SIG-M5 (cell line): ENCODE results near the gene NADSYN1.
"Not testable (repeated sequence)": the region's sequence is repeated elsewhere in the genome, so short reads cannot be mapped to it uniquely, and the experiment has no call there.

Experiments used
- DNase-seq: peaks from one replicate; lab custom pipeline; 2025; lab: John Stamatoyannopoulos, UW

NADSYN1 gene

DNA sequence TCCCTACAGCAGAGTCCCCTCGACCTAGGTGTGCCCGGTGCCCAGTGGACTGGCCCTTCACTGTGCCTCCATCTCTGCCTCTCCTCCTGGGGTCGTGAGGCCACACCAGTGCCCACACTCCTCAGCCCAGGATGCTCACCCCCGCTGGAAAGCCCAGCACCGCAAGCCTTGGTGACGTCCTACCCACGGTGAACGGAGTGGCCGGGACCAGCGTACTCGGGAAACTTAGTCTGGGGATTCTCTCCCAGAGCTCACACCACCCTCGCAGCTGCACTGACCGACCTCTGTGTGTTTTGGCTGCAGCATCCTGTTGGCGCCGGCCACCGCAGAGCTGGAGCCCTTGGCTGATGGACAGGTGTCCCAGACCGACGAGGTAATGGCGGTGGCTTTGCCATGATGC is 38.5 kb downstream of the NADSYN1 start:
- no peak for DNase-seq

DNA sequence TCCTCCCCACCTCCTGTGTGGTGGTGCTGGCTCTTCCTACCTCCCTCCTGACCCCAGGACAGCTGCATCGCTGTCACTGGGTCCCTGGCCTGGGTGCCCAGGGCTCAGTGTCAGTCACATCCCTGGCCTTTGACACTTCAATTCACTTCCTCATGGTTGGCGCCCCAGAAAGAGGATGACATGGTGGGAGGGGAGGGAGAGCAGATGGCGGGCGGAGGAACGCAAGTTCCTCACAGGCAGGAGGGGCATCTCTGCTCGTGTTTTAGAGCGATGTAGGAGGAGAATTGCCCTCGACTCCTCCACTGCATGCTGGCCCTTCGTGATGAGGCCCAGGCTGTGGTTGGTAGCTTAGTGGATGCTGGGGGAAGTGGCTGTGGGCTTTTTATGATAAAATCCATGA is 38.9 kb downstream of the NADSYN1 start:
- DNase-seq, result no peak

DNA sequence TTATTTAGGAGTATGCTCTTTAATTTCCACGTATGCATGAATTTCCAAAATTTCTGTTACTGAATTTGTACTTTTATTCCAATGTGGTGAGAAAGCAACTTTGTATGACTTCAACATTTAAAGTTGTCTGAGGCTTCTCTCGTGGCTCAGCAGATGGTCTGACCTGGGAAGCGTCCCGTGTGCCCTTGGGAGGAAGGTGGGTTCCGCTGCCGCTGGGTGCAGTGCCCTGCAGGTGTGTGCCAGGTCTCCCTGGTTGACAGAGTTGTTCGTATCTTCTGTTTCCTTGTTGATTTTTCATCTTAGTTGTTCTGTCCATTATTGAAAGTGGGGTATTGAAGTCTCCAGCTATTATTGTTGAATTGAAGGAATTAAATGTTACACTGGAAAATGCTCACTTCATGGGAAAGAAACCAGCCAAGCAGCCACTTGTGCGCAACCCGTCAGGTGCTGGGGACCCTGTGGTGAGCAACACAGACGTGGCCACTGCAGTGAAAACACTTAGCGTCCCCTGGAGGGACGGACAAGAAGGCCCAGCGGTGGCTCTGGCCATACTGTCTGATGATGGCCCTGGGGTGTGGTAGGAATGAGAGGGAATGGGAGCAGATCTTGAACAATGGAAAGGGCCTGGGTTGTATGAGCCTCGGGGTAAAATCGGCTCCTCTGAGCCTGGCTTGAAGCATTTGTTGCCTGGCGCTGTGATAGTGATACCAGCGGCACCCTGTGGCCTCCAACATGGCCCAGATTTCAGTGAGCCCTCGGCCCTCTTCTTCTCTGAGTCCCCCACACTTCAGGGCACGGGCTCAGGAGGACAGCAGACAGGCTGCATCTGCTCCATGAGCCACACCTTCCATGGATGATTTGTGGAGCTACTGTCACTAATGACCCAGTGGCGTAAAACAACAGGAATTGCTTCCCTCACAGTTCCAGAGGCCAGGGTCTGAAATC is 42.6 kb downstream of the NADSYN1 start:
- no peak for DNase-seq

DNA sequence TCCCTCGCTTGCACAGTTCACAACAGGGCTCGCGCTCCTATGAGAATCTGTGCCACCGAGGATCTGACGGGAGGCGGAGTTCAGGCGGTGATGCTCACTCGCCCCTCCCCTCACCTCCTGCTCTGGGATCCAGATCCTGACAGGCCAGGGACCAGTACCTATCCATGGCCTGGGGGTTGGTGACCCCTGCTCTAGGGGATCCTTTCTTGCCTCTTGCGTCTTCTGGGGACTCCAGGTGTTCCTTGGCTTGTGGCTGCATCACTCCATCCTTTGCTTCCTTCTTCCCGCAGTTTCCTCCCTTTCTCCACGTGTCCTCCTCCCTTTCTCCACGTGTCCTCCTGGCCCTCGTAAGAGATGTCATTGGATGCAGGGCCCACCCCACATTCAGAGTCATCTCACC is 43.4 kb downstream of the NADSYN1 start:
- no peak for DNase-seq

DNA sequence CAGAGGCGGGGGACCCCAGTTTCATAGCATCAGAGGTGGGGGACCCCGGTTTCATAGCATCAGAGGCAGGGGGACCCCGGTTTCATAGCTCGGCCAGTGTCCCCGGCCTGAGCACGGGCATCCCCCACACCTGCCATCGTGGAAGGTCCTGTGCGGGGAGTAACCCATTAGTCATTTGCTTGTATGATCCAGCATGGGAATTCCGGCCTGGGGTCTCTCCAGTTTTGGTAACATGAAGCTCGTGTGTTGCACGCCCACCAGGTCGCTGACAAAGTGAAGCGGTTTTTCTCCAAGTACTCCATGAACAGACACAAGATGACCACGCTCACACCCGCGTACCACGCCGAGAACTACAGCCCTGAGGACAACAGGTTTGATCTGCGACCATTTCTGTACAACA is 45.1 kb downstream of the NADSYN1 start:
- DNase-seq, result no peak

DNA sequence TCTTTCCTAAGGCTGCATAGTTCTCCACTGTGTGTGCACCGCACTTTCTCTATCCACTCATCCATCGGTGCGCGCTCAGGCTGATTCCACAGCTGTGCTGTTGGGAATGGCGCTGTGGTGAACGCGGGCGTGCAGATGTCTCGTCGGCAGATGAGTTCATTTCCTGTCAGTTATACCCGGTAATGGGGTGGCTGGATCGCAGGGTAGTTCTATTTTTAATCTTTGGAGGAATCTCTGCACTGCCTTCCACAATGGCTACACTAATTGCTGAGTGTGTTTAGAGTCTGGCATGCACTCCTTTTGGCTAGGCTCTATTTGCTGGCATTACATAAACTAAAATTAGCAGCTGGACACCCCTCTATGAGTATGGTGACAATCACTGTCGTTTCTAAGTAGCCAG is 46.1 kb downstream of the NADSYN1 start:
- DNase-seq, result no peak

DNA sequence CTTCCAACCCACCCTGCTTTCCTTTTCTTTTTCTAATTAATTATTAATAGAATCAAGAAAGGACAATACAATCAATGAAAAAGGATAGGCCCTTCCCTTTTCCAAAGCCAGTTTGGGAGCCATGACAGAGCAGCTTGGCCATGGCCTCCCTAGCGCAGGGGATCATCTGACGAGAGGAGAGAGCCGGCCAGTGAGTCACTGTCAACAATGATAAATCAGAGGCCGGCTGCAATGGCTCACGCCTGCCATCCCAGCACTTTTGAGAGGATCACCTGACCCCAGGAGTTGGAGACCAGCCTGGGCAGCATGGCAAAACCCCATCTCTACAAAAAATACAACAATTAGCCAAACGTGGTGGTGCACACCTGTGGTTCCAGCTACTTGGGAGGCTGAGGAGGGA is 46.5 kb downstream of the NADSYN1 start:
- no peak for DNase-seq

DNA sequence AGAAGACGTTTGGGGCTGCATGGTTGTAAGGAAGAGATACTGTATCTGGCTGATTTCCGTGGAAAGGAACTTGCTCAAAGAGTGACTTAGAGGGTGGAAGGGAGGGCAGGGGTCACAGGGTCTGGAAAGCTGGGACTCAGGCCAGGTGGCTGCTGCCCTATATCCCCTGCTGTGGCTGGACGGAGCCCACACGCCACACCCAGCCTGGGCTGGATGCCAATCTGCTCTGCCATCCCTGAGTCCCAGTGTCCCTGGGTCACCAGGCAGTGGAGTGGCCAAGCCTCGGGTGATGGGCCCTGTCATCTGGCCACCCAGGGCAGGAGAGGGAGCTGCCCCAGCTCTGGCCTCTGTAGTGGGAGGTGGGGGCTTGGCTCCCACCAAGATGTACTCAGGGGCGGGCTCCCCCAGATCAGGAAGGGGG is 47.6 kb downstream of the NADSYN1 start:
- no peak for DNase-seq

DNA sequence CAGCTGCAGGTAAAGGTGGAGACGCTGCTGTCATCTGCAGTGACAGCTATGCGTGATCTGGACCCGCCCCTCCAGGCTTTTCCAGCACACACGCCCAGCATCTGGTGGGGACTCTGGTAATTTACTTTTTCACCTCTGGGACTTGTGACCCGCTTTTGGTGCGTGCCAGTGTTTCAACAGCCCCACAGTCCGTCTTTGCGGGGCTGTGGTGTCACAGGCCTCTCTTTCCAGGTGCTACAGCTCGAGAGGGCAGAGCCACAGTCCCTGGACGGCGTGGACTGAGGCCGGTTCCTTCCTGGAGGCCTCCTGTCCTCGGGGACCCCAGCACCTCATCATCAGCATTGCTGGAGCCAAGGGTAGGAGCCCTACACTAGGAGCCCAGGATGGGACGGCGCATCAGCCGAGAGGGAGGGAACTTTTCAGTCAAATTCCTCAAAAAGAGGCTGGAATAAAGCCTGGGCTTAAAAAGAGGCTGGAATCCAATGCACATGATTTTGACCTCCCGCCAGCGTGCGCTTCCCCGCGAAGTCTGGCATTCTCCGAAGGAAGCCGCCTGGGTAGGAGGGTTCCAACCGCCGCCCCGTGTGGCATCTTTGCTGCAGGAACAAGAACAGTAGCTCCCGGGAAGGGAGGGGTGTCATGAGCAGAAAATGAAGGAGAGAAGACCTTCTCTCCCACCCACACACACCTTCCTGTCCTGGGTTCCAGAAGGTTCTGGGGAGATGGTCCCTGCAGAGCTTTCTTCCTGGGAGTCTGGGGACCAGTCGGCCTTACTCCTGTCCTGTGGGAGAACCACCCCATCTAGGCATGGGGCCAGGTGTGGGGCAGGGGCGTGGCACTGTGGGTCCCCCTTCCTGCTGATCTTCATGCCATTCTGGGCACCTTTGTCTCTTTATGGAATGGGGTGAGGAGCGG is 48.3 kb downstream of the NADSYN1 start:
- no peak for DNase-seq

DNA sequence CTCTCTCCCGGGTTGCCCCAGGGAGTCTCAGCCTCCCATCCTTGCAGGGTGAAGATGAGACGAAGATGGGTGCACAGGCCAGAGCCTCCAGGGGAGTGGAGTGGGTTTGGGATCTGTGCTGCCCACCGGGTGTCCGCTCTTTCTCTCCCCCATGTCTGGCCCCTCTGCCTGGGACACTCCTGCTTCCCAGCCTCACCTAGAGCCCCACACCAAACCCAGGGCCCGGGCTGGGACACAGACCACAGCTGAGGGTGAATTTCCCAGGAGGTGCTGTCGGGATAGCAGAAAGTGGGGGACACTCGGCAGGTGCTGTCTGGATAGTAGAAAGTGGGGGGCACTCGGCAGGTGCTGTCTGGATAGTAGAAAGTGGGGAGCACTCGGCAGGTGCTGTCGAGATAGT is 49.0 kb downstream of the NADSYN1 start:
- no peak for DNase-seq

DNA sequence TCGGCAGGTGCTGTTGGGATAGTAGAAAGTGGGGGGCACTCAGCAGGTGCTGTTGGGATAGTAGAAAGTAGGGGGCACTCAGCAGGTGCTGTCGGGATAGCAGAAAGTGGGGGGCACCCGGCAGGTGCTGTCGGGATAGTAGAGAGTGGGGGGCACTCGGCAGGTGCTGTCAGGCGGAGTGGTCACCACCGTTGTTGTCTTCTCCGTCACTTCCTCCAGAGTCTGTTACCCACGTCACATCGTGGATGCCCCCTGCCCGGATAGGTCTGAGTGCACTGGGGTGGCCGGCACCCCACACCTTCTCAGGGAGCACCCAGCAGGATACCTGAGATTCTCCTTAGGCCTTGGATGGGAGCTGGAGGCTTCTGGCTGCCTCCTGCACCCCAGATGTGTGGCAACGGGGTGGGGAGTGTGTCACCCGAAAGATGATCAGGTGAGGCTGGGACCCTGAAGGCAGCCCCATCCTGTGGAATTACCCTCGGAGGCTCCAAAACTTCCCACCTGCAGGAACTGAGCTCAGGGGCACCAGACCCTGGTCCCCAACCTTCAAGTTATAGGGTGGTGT is 50.0 kb downstream of the NADSYN1 start:
- no peak for DNase-seq

DNA sequence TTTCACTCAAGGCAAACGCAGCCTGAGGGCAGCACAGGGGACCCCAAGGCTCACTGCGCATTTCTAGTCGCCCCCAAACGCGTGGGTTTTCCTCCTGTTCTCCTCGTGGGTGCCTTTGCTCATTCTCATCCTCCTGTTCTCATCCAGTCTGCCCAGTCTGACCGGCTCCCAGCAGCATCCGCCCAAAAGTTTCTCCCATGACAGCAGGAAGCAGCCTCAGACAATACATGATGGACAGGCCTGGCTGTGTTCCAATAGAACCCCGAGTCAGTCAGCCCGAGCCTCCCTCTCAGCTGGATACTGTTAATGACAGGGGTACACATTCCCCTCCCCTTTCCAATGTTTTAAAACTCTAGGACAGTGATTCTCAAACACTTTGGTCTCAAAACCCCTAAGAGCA is 51.5 kb downstream of the NADSYN1 start:
- no peak for DNase-seq

DNA sequence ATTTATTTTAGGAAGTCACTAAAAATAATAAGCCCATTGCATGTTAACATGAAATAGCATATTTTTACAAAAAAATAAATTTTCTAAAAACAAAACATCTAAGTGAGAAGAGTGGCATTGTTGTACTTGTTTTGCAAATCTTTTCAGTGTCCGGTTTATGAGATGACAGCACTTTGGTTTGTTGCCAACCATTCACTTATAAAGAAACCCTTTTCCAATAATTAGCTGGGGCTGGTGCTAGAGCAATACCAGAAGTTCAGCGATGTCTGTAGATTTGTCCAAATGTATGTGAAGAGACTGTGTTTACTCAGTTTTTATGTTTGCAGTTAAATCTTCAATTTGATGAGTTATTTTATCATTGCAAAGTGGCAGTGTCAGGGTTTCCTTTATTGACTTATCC is 52.0 kb downstream of the NADSYN1 start:
- no peak for DNase-seq

DNA sequence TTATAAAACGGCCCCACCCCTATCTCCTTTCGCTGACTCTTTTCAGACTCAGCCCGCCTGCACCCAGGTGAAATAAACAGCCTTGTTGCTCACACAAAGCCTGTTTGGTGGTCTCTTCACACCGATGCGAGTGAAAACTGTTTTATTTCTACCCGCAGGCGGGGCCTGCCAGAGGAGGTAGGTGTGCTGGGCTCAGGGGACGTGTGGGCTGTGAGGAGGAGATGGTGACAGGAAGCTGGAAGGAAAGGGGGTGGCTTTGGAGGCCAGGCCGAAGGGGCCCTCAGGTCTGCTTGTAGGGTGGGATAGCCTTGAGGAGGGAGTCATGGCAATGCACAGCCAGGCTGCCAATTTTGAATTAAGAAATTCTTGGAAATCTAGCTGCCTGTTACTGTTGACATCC is 52.8 kb downstream of the NADSYN1 start:
- no peak for DNase-seq

DNA sequence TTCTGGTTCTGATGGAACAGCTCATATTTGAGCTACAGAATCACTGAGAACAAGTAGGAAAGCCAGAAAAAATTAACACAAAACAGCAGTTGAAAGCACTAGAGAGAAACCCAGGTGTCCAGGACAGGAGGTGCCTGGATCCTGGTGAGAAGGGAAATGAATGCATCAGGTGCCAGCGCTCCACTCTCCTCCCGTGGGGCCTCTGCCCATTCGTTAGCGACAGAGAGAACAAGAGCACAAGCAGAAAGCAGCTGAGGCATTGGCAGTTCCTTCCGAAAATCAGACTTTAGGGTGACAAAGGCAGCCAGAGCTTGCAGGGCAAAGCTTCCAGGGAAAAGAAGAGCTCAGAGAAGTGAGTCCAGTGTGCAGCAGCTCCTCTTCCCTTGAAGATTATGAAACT is 54.1 kb downstream of the NADSYN1 start:
- DNase-seq, result no peak

DNA sequence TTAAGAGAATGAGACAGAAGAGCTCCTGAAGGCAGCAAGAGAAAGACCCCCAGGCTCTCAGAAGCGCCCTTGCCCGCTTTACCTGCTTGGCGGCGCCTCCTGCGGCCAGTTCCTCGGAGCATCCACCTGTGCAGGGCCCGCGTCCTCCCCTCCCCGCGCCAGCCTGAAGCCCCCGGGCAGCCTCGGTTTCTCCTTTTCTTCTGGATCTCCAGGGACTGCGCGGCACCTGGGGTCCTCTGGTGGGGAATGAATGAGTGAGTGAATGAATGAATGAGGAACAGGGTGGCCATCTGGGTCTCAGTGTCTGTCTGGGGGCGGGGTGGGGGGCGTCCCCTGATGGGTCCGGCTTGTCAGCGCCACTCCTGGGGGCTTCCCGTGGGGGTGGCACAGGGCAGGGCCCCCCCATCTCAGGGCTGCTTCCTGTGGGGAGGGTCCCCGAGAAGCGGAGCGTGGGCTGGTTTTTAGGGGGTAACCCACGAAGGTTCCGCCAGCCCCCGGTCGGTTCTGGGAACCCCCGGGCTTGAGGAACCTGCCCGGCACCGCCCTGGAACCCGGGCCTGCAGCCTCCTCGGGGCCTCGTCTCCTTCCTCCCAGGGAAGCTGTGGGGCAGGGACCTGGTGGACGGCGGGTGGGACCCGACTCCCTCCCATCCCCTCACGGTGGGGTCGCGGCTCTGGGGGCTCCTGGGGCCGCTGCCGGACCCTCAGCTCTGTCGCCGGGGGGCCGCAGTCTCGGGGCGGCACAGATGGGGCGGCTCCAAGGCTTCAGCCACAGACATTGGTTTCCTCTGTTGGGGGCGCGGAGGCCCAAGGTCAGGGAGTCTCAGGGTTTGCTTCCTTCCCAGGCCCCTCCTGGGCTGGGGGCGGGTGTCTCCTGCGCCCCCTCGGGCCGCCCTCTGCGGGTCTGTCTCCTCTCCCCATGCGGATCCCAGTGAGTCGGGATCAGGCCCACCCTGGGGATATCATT is 65.8 kb downstream of the NADSYN1 start:
- DNase-seq, result no peak

DNA sequence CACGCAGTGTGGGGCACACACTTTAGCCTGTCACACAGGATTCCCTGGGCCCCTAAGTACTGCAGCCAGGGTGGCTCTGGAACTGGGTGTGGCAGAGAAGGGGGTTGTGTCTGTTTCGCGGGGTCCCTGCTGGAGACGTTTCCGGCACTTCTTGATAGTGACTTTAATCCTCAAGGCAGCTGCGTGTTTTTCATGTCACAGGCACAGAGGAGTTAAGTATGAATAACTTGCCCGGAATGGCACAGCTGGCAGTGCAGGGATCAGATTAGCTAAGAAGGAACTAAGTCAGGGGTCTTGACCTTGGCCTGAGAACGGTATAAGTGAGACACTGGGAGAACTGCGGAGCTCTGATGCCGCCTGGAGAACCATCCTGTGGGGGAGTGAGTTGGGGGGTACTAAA is 66.5 kb downstream of the NADSYN1 start:
- no peak for DNase-seq

DNA sequence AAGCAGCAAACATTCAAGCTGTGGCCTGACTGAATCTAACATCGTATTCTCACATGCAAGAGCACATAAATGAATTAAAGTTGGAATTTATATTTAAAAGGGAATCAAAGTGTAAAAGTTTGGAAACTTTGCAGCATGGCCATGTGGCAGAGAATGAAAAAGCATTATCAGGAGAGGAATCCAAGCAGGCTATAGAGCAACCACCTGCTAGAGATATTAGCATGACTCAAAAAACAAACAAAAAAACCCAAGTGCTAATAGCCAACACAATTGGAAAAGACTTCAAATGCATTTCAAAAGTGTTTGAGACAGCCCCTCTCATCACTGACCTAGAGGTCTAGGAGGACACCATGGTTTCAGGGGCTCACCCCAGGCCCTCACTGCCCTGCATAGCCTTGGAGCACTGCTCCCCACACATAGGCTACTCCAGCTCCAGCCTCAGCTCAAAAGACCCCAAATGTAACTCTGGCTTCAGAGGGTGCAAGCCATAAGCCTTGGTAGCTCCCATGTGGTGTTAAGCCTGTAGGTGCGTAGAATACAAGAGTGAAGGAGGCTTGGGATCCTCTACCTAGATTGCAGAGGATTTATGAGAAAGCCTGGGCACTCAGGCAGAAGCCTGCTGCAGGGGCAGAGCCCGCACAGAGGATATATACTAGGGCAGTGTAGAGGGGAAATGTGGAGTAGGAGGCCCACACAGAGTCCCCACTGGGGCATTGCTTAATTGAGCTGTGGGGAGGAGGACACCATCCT is 72.4 kb downstream of the NADSYN1 start:
- DNase-seq, result no peak

DNA sequence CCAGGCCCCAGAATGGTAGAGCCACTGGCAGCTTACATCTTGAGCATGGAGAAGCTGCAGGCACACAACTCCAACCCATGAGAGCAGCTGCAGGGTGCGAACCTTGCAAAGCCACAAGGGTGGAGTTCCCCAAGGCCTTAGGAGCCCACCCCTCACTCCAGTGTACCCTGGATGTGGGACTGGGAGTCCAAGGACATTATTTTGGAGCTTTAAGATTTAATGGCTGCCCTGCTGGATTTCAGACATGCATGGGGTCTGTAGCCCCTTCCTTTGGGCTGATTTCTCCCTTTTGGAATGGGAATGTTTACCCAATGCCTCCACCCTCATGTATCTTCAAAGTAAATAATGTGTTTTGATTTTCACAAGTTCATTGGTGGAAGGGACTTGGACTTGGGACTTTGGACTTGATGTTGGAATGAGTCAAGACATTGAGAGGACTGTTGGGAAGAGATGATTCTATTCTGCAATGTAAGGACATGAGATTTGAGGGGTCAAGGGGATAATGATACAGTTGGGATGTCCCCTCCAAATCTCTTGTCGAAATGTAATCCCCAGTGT is 73.0 kb downstream of the NADSYN1 start:
- DNase-seq, result no peak

DNA sequence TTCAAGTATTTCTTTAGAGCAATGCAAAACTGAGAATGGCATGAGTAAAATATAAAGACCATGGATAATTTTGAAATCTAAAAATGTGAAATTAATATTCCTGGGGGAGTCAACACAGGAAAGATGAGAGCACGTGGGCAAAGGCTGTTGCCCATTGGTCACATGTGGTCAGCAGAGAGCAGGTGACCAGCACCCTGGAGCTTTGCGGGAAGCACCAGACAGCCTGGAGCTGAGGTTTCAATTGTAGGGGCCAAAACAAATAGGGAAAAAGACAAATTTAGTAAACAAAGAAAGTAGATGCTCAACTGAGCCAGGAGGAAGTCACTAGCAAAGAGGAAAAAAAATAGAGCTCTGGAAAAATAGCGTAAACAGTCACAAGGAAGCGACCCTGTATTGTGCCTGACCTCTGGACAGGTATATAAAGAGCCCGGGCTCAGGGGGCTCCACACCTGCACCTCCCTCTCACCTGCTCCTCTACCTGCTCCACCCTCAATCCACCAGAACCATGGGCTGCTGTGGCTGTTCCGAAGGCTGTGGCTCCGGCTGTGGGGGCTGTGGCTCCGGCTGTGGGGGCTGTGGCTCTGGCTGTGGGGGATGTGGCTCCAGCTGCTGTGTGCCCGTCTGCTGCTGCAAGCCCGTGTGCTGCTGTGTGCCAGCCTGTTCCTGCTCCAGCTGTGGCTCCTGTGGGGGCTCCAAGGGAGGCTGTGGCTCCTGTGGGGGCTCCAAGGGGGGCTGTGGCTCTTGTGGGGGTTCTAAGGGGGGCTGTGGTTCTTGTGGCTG is 74.0 kb downstream of the NADSYN1 start, which contains the start of gene KRTAP5-7:
KRTAP5-7 (plus strand) TSS at position 472 of the 780 bp plus-strand sequence; CDS start at position 506, 34 bp downstream.
- DNase-seq, result not testable (repeated sequence)
